Endothelial cell of umbilical vein (primary cell): ENCODE measurements around the gene RELT. TPM values are rescaled to one million over a fixed set of nuclear protein-coding genes. Genes with fewer than 3 reads are reported as not detected.

Source experiments
- BruUV-seq: library from RNA; stranded (reverse); fragments of 400-500 nt; replicated peaks from 2 replicates; lab custom pipeline; 2021; lab: Mats Ljungman, UMichigan
- CTCF ChIA-PET: fragments of 300-600, 350-600 bp; sonication (Branson Sonifier 250); formaldehyde crosslinking; loops from one replicate; lab custom pipeline; 2021; ENCODE audit warnings: antibody characterized with exemption, inconsistent platforms; lab: Charles Lee
- POLR2A ChIA-PET: fragments of 300-600, 350-600 bp; sonication (Branson Sonifier 250); formaldehyde crosslinking; loops from one replicate; lab custom pipeline; 2021; ENCODE audit warnings: antibody characterized with exemption, inconsistent platforms; lab: Charles Lee
- DNase-seq: peaks from one replicate; pipeline ENCODE4 v3.0.0-alpha.2; 2011; ENCODE audit warnings: low read depth, low spot score
- FAIRE-seq: peaks from 2 replicates; lab custom pipeline; 2011; peaks lifted over from hg19 to GRCh38; lab: Jason Lieb, UNC
- H2AFZ ChIP-seq: 2 replicates; pipeline ENCODE4 v1.6.0; 2012; ENCODE audit warnings: low read depth, low read length, control low read depth, inconsistent platforms
- H3K27ac ChIP-seq: 2 replicates; pipeline ENCODE4 v1.5.1; 2011; ENCODE audit warnings: low read depth, mild to moderate bottlenecking, control low read depth, low read length, moderate library complexity; ENCODE audit not compliant: insufficient read depth
- H3K27me3 ChIP-seq, 2 experiments: 2 replicates each; pipeline versions ENCODE4 v1.6.0 to v1.6.1; 2011; ENCODE audit warnings: low read length in 2 of 2, mixed read lengths in 1 of 2; ENCODE audit not compliant: control insufficient read depth in 2 of 2, insufficient read depth in 2 of 2
- H3K36me3 ChIP-seq, 2 experiments: 2 replicates in 1 of 2; 3 replicates in 1 of 2; pipeline ENCODE4 v1.5.1; 2011; ENCODE audit warnings: low read length in 2 of 2, mild to moderate bottlenecking in 1 of 2, moderate library complexity in 1 of 2; ENCODE audit not compliant: control insufficient read depth in 2 of 2, insufficient read depth in 2 of 2; ENCODE audit errors: extremely low read depth in 1 of 2
- H3K4me1 ChIP-seq: 3 replicates; pipeline ENCODE4 v1.5.1; 2011; ENCODE audit warnings: mild to moderate bottlenecking, low read length; ENCODE audit not compliant: control insufficient read depth, insufficient read depth; ENCODE audit errors: extremely low read depth
- H3K4me2 ChIP-seq: 2 replicates; pipeline ENCODE4 v1.6.1; 2011; ENCODE audit warnings: low read length, control low read depth, mixed read lengths; ENCODE audit not compliant: insufficient read depth
- H3K4me3 ChIP-seq, 3 experiments: fragments of 200-600 bp in 1 of 3; sonication (generic), shearing (Covaris generic) in 1 of 3; replicated peaks in 1 of 3; 2 replicates each; pipeline ENCODE4 v1.5.1; 2011 to 2016; ENCODE audit warnings: control low read depth in 3 of 3, low read length in 3 of 3, mild to moderate bottlenecking in 2 of 3, inconsistent platforms in 1 of 3, low read depth in 1 of 3, moderate library complexity in 1 of 3; ENCODE audit not compliant: insufficient read depth in 1 of 3
- H3K79me2 ChIP-seq: 2 replicates; pipeline ENCODE4 v1.6.0; 2012; ENCODE audit warnings: low read length, inconsistent platforms; ENCODE audit not compliant: control insufficient read depth, insufficient read depth
- H3K9ac ChIP-seq: replicated peaks from 2 replicates; pipeline ENCODE3; 2011; ENCODE audit warnings: low read length, control low read depth; ENCODE audit not compliant: insufficient read depth; ENCODE audit errors: extremely low read depth
- H3K9me1 ChIP-seq: replicated peaks from 3 replicates; pipeline ENCODE4 v1.6.0; 2011; ENCODE audit warnings: mild to moderate bottlenecking, low read length; ENCODE audit not compliant: control insufficient read depth, insufficient read depth; ENCODE audit errors: extremely low read depth
- H3K9me3 ChIP-seq: replicated peaks from 2 replicates; pipeline ENCODE4 v1.5.1; 2012; ENCODE audit warnings: low read length, inconsistent platforms; ENCODE audit not compliant: control insufficient read depth, insufficient read depth
- H4K20me1 ChIP-seq: replicated peaks from 2 replicates; pipeline ENCODE3; 2011; ENCODE audit warnings: mild to moderate bottlenecking, low read length; ENCODE audit not compliant: control insufficient read depth, insufficient read depth; ENCODE audit errors: extremely low read depth
- CTCF ChIP-seq, 2 donors: IDR thresholded peaks; 1 replicate in 1 of 2; 2 replicates in 1 of 2; pipeline ENCODE4 v1.5.1; 2011; ENCODE audit warnings: low read length in 2 of 2, mild to moderate bottlenecking in 2 of 2, moderate library complexity in 2 of 2, control low read depth in 1 of 2, inconsistent platforms in 1 of 2, low read depth in 1 of 2; ENCODE audit not compliant: insufficient read depth in 1 of 2; ENCODE audit errors: extremely low read depth in 1 of 2
- EZH2 ChIP-seq: IDR thresholded peaks from 2 replicates; pipeline ENCODE4 v1.6.1; 2012; ENCODE audit warnings: borderline replicate concordance, low read depth, mild to moderate bottlenecking, moderate library complexity, low read length, inconsistent platforms; ENCODE audit not compliant: severe bottlenecking
- FOS ChIP-seq: IDR thresholded peaks from 2 replicates; pipeline ENCODE4 v1.6.1; 2011; ENCODE audit warnings: mild to moderate bottlenecking, low read length, moderate library complexity, borderline replicate concordance; ENCODE audit not compliant: insufficient read depth
- GATA2 ChIP-seq: IDR thresholded peaks from 2 replicates; pipeline ENCODE4 v1.7.0; 2011; ENCODE audit warnings: low read depth, mild to moderate bottlenecking, moderate library complexity, mixed read lengths, low read length; ENCODE audit not compliant: insufficient read length, insufficient read depth
- JUN ChIP-seq: IDR thresholded peaks from 2 replicates; pipeline ENCODE4 v1.6.1; 2011; ENCODE audit warnings: borderline replicate concordance, low read depth; ENCODE audit not compliant: insufficient read length, insufficient read depth
- MAX ChIP-seq: IDR thresholded peaks from 2 replicates; pipeline ENCODE4 v1.6.1; 2011; ENCODE audit not compliant: insufficient read depth, insufficient read length
- MYC ChIP-seq: IDR thresholded peaks from one replicate; pipeline ENCODE4 v1.6.1; 2011; ENCODE audit warnings: mild to moderate bottlenecking, low read depth, low read length
- POLR2A ChIP-seq: IDR thresholded peaks from 2 replicates; pipeline ENCODE4 v1.6.1; 2012; ENCODE audit warnings: low read depth, mild to moderate bottlenecking, control low read depth, low read length
- POLR2AphosphoS5 ChIP-seq: IDR thresholded peaks from 2 replicates; pipeline ENCODE4 v1.6.1; 2012; ENCODE audit warnings: low read depth, mild to moderate bottlenecking, control low read depth, low read length, moderate library complexity; ENCODE audit not compliant: insufficient read depth
- dilution Hi-C: fragments of 300-500 bp; cut with MboI; formaldehyde crosslinking; loops from one replicate; pipeline ENCODE4 v1.15.0; 2019; ENCODE audit warnings: low sequenced_read_pairs; ENCODE audit not compliant: extremely low pct_ligation_motif_present
- intact Hi-C: fragments of 100-400 bp; cut with micrococcal nuclease; formaldehyde crosslinking; loops from one replicate; pipeline ENCODE4 v1.10.0; 2022
- polyA plus RNA-seq, 4 experiments: library from polyadenylated mRNA; depleted of rRNA in 3 of 4; stranded (reverse) in 3 of 4; unstranded in 1 of 4; fragments of >200 nt; gene quantifications; 2 replicates each; pipeline versions ENCODE4 v1.2.1 to v1.2.3, GENCODE V29; 2011 to 2012; ENCODE audit warnings: missing spikeins in 1 of 4
- total RNA-seq: library from RNA; stranded (reverse); gene quantifications from 2 replicates; pipeline ENCODE4 v1.2.3, GENCODE V29; 2021

Gene RELT
- total and polyA plus RNA-seq, 2 donors (not counting 3 experiments of a cell fraction or from before 2014, with no cell fraction given) = 6.7 to 13.1 TPM

- no peaks in the 10 kb centered on the region for H3K9me1 ChIP-seq
- no peaks in the 10 kb centered on the region for H3K4me1 ChIP-seq
- no peak overlapping the region for H3K27ac ChIP-seq
- BruUV-seq = no TSS peak
- H2AFZ ChIP-seq = no peak overlapping the region
- no peaks in the 10 kb centered on the region for H3K79me2 ChIP-seq
- H3K36me3 ChIP-seq = peaks cover 0 to 4% of the 10 kb centered on the region in 2 experiments
- H3K27me3 ChIP-seq = no peaks in the 10 kb centered on the region
- ChIA-PET POLR2A (no interaction called here), CTCF (interaction anchor here (1.5 to 3.8 kb wide), 2 partner anchors 8 to 36 kb away, joined by 13 to 25 read pairs; no protein-coding TSS in a partner anchor)
- H3K4me2 ChIP-seq = no peak overlapping the region
- intact Hi-C loops (no loop called here), dilution Hi-C loops (no loop called here)
- no peak for FAIRE-seq
- no peak for DNase-seq
- no peaks in the 10 kb centered on the region for H3K9me3 ChIP-seq
- no peak overlapping the region for H3K9ac ChIP-seq
- no peak overlapping the region for H3K4me3 ChIP-seq
- no peaks in the 10 kb centered on the region for H4K20me1 ChIP-seq
- TF ChIP-seq POLR2AphosphoS5 (no peak), GATA2 (no peak), CTCF (IDR thresholded peaks at IDR 0.05; ENCODE audit: extremely low read depth in 1 of 2, insufficient read depth in 1 of 2, low read depth in 1 of 2, low read length in 2 of 2) (no peak), EZH2 (no peak), MAX (no peak), POLR2A (no peak), JUN (no peak), MYC (no peak), FOS (no peak)
Observed at GRCh38 chr11:73342633-73343032, 33.6 kb upstream of the RELT start.
